Effector memory CD4-positive, alpha-beta T cell (primary cell): ENCODE data around the gene NPPB.

ENCODE experiments used
- DNase-seq, 3 donors: peaks; one replicate each; pipeline ENCODE4 v3.0.0-alpha.2; 2020
- H3K27ac ChIP-seq: 2 replicates; pipeline ENCODE4 v1.7.0; 2013; ENCODE audit warnings: mild to moderate bottlenecking, low read length, moderate library complexity; ENCODE audit not compliant: insufficient read depth, poor library complexity, severe bottlenecking
- H3K27me3 ChIP-seq: replicated peaks from 2 replicates; pipeline ENCODE4 v1.7.0; 2013; ENCODE audit warnings: mild to moderate bottlenecking, low read length; ENCODE audit not compliant: insufficient read depth, control insufficient read depth, poor library complexity, severe bottlenecking
- H3K36me3 ChIP-seq: 2 replicates; pipeline ENCODE4 v1.7.0; 2013; ENCODE audit warnings: mild to moderate bottlenecking, low read length, moderate library complexity; ENCODE audit not compliant: control insufficient read depth, insufficient read depth
- H3K4me1 ChIP-seq: 2 replicates; pipeline ENCODE4 v1.7.0; 2013; ENCODE audit warnings: low read length, mild to moderate bottlenecking; ENCODE audit not compliant: control insufficient read depth, insufficient read depth, poor library complexity, severe bottlenecking
- H3K4me3 ChIP-seq: 2 replicates; pipeline ENCODE4 v1.7.0; 2013; ENCODE audit warnings: low read length, low read depth, mild to moderate bottlenecking; ENCODE audit not compliant: insufficient read depth, poor library complexity, severe bottlenecking
- H3K9me3 ChIP-seq: 2 replicates; pipeline ENCODE4 v1.7.0; 2013; ENCODE audit warnings: mild to moderate bottlenecking, low read length, moderate library complexity; ENCODE audit not compliant: control insufficient read depth

NPPB gene

GRCh38 chr1:11882814-11883538 lies 24.2 kb upstream of the NPPB start:
- H3K9me3 ChIP-seq = no peaks in the 10 kb centered on the region
- H3K27ac ChIP-seq = no peak overlapping the region
- no peaks in the 10 kb centered on the region for H3K4me1 ChIP-seq
- H3K36me3 ChIP-seq = no peaks in the 10 kb centered on the region
- H3K4me3 ChIP-seq = no peak overlapping the region
- DNase-seq = no peak
- no peaks in the 10 kb centered on the region for H3K27me3 ChIP-seq

GRCh38 chr1:11881749-11882441 lies 23.1 kb upstream of the NPPB start:
- no peaks in the 10 kb centered on the region for H3K4me1 ChIP-seq

GRCh38 chr1:11880911-11881748 lies 22.4 kb upstream of the NPPB start:
- no peaks in the 10 kb centered on the region for H3K27me3 ChIP-seq

More at GRCh38 chr1:11881749-11882441, 23.1 kb upstream of the NPPB start:
- H3K9me3 ChIP-seq = no peaks in the 10 kb centered on the region
- H3K27me3 ChIP-seq = no peaks in the 10 kb centered on the region
- no peak overlapping the region for H3K27ac ChIP-seq
- DNase-seq = no peak
- no peak overlapping the region for H3K4me3 ChIP-seq
- H3K36me3 ChIP-seq = no peaks in the 10 kb centered on the region

GRCh38 chr1:11880181-11880575 lies 21.4 kb upstream of the NPPB start:
- no peaks in the 10 kb centered on the region for H3K36me3 ChIP-seq
- no peak overlapping the region for H3K4me3 ChIP-seq
- DNase-seq = no peak
- H3K4me1 ChIP-seq = no peaks in the 10 kb centered on the region
- no peaks in the 10 kb centered on the region for H3K9me3 ChIP-seq
- H3K27ac ChIP-seq = no peak overlapping the region
- no peaks in the 10 kb centered on the region for H3K27me3 ChIP-seq

More at GRCh38 chr1:11880911-11881748, 22.4 kb upstream of the NPPB start:
- DNase-seq = no peak
- H3K36me3 ChIP-seq = no peaks in the 10 kb centered on the region
- H3K27ac ChIP-seq = no peak overlapping the region
- no peak overlapping the region for H3K4me3 ChIP-seq
- H3K9me3 ChIP-seq = no peaks in the 10 kb centered on the region
- H3K4me1 ChIP-seq = no peaks in the 10 kb centered on the region

- no peak overlapping the region for H3K4me3 ChIP-seq
- H3K36me3 ChIP-seq = no peaks in the 10 kb centered on the region
- H3K27ac ChIP-seq = no peak overlapping the region
- no peak for DNase-seq
- no peaks in the 10 kb centered on the region for H3K27me3 ChIP-seq
- H3K9me3 ChIP-seq = no peaks in the 10 kb centered on the region
- no peaks in the 10 kb centered on the region for H3K4me1 ChIP-seq
Observed at GRCh38 chr1:11879311-11880180, 20.8 kb upstream of the NPPB start.

- Histone ChIP-seq H3K4me1 (no peaks in the 10 kb centered on the region), H3K27ac (no peak overlapping the region)
Observed at GRCh38 chr1:11878891-11879190, 20.1 kb upstream of the NPPB start.

GRCh38 chr1:11878081-11878890 lies 19.5 kb upstream of the NPPB start:
- no peak for DNase-seq
- Histone ChIP-seq H3K4me1 (no peaks in the 10 kb centered on the region), H3K4me3 (no peak overlapping the region), H3K9me3 (no peaks in the 10 kb centered on the region), H3K36me3 (no peaks in the 10 kb centered on the region), H3K27ac (no peak overlapping the region), H3K27me3 (no peaks in the 10 kb centered on the region)

More at GRCh38 chr1:11878891-11879190, 20.1 kb upstream of the NPPB start:
- H3K9me3 ChIP-seq = no peaks in the 10 kb centered on the region
- H3K27me3 ChIP-seq = no peaks in the 10 kb centered on the region
- no peak overlapping the region for H3K4me3 ChIP-seq
- H3K36me3 ChIP-seq = no peaks in the 10 kb centered on the region
- no peak for DNase-seq

GRCh38 chr1:11877074-11877473 lies 18.3 kb upstream of the NPPB start:
- no peaks in the 10 kb centered on the region for H3K36me3 ChIP-seq
- H3K27me3 ChIP-seq = no peaks in the 10 kb centered on the region
- H3K4me3 ChIP-seq = no peak overlapping the region
- DNase-seq = no peak
- H3K27ac ChIP-seq = no peak overlapping the region
- no peaks in the 10 kb centered on the region for H3K9me3 ChIP-seq
- no peaks in the 10 kb centered on the region for H3K4me1 ChIP-seq

- DNase-seq = no peak
- no peak overlapping the region for H3K4me3 ChIP-seq
- no peaks in the 10 kb centered on the region for H3K4me1 ChIP-seq
- no peaks in the 10 kb centered on the region for H3K27me3 ChIP-seq
- H3K27ac ChIP-seq = no peak overlapping the region
- H3K36me3 ChIP-seq = no peaks in the 10 kb centered on the region
- H3K9me3 ChIP-seq = no peaks in the 10 kb centered on the region
Observed at GRCh38 chr1:11875094-11875493, 16.3 kb upstream of the NPPB start.
